K562 (cell line): ENCODE results near the gene LCLAT1. TPM values are rescaled to one million over a fixed set of nuclear protein-coding genes. Genes with fewer than 3 reads are reported as not detected.

ENCODE experiments used
- ATAC-seq: fragments of 200-7000 bp; cut with Tn5 transposase; 3 replicates; pipeline ENCODE4 v1.9.1; 2020; ENCODE audit warnings: moderate library complexity
- BruUV-seq: library from RNA; stranded (reverse); fragments of 400-500 nt; replicated peaks from 2 replicates; lab custom pipeline; 2021; lab: Mats Ljungman, UMichigan
- CTCF ChIA-PET: fragments of 300-600 bp; formaldehyde crosslinking; extraction: SDS; loops from one replicate; lab custom pipeline; 2021; ENCODE audit warnings: low intra/inter-chr PET ratio; lab: Yijun Ruan, JAX
- POLR2A ChIA-PET: fragments of 300-600, 350-650 bp; sonication (Branson Sonifier 250); formaldehyde crosslinking; extraction: SDS; loops from one replicate; lab custom pipeline; 2021; ENCODE audit warnings: antibody characterized with exemption, inconsistent platforms; lab: Yijun Ruan, JAX
- DNase-seq, 4 experiments: peaks; one replicate each; pipeline versions ENCODE4 v3.0.0 to v3.0.0-alpha.2; 2011 to 2018; ENCODE audit warnings: low spot score in 3 of 4, mixed read lengths in 3 of 4; ENCODE audit errors: extremely low read depth in 1 of 4
- FAIRE-seq: peaks from 2 replicates; lab custom pipeline; 2011; peaks lifted over from hg19 to GRCh38; lab: Jason Lieb, UNC
- H2AFZ ChIP-seq: 2 replicates; pipeline ENCODE4 v1.6.0; 2011; ENCODE audit warnings: low read depth, low read length, control low read depth, inconsistent platforms
- H3K27ac ChIP-seq: fragments of 200-600 bp; 3 replicates; pipeline ENCODE4 v1.8.0; 2011; ENCODE audit warnings: low read depth, mild to moderate bottlenecking, control low read depth, inconsistent platforms, low read length, moderate library complexity, mixed read lengths; ENCODE audit errors: extremely low read depth
- H3K27me3 ChIP-seq, 2 experiments: fragments of 300-600 bp in 1 of 2; 2 replicates in 1 of 2; 3 replicates in 1 of 2; pipeline versions ENCODE4 v1.6.0 to v1.8.0; 2011; ENCODE audit warnings: inconsistent platforms in 2 of 2, low read length in 2 of 2, mild to moderate bottlenecking in 1 of 2, mixed read lengths in 1 of 2, moderate library complexity in 1 of 2; ENCODE audit not compliant: control insufficient read depth in 2 of 2, insufficient read depth in 2 of 2
- H3K36me3 ChIP-seq: fragments of 300-600 bp; 3 replicates; pipeline ENCODE4 v1.8.0; 2011; ENCODE audit warnings: mild to moderate bottlenecking, low read length, inconsistent platforms; ENCODE audit not compliant: control insufficient read depth, insufficient read depth
- H3K4me1 ChIP-seq, 2 experiments: fragments of 200-600 bp in 1 of 2; replicated peaks in 1 of 2; 2 replicates in 1 of 2; 3 replicates in 1 of 2; pipeline versions ENCODE4 v1.5.1 to v1.8.0; 2011; ENCODE audit warnings: inconsistent platforms in 2 of 2, low read length in 2 of 2, mild to moderate bottlenecking in 1 of 2, mixed read lengths in 1 of 2, moderate library complexity in 1 of 2; ENCODE audit not compliant: control insufficient read depth in 2 of 2, insufficient read depth in 2 of 2
- H3K4me2 ChIP-seq: 2 replicates; pipeline ENCODE4 v1.6.1; 2011; ENCODE audit warnings: low read length, control low read depth, inconsistent platforms, mixed read lengths; ENCODE audit not compliant: insufficient read depth
- H3K4me3 ChIP-seq: fragments of 200-600 bp; sonication (generic), shearing (Covaris generic); 2 replicates; pipeline ENCODE4 v1.5.1; 2016; ENCODE audit warnings: control low read depth, inconsistent platforms
- H3K79me2 ChIP-seq: fragments of 200-600 bp; 3 replicates; pipeline ENCODE4 v1.8.0; 2011; ENCODE audit warnings: low read length, inconsistent platforms; ENCODE audit not compliant: control insufficient read depth, insufficient read depth
- H3K9ac ChIP-seq, 2 experiments: 2 replicates each; pipeline versions ENCODE4 v1.6.0 to v1.6.1; 2011; ENCODE audit warnings: low read depth in 2 of 2, low read length in 2 of 2, control low read depth in 1 of 2, inconsistent platforms in 1 of 2, mild to moderate bottlenecking in 1 of 2, mixed read lengths in 1 of 2; ENCODE audit not compliant: insufficient read depth in 1 of 2
- H3K9me1 ChIP-seq: one replicate; pipeline ENCODE4 v1.6.0; 2011; ENCODE audit warnings: inconsistent platforms, mild to moderate bottlenecking, low read length, moderate library complexity; ENCODE audit not compliant: control insufficient read depth, insufficient read depth
- H3K9me3 ChIP-seq: replicated peaks from 2 replicates; pipeline ENCODE4 v1.5.1; 2011; ENCODE audit warnings: low read depth, low read length, inconsistent platforms; ENCODE audit not compliant: control insufficient read depth, insufficient read depth
- H4K20me1 ChIP-seq: replicated peaks from 2 replicates; pipeline ENCODE4 v1.6.1; 2011; ENCODE audit warnings: low read length, inconsistent platforms, mixed read lengths; ENCODE audit not compliant: control insufficient read depth, insufficient read depth
- CXXC5 ChIP-seq: fragments of 250-450 bp; sonication (Bioruptor Pico); IDR thresholded peaks from 2 replicates; pipeline ENCODE4 v1.8.0; 2022; ENCODE audit warnings: inconsistent platforms, mild to moderate bottlenecking, moderate library complexity
- DIDO1 ChIP-seq: fragments of 450-650 bp; IDR thresholded peaks from 2 replicates; pipeline ENCODE4 v1.6.1; 2016; ENCODE audit warnings: low read depth, missing biosample characterization, missing genetic modification characterization
- EP400 ChIP-seq: fragments of 450-650 bp; IDR thresholded peaks from 2 replicates; pipeline ENCODE4 v1.6.1; 2017; ENCODE audit warnings: antibody characterized with exemption, mild to moderate bottlenecking, moderate library complexity
- SMARCA4 ChIP-seq: fragments of 450-650 bp; IDR thresholded peaks from 2 replicates; pipeline ENCODE4 v1.6.1; 2016
- ZNF23 ChIP-seq: fragments of 250-450 bp; sonication (Bioruptor Pico); IDR thresholded peaks from 2 replicates; pipeline ENCODE4 v1.4.0; 2020; ENCODE audit warnings: mild to moderate bottlenecking
- WGBS: fragments of 100-300 bp; shearing (Covaris generic); methylation state at CpG from one replicate; pipeline ENCODE4 v1.1.6; 2016; ENCODE audit warnings: low coverage, mixed read lengths; ENCODE audit not compliant: insufficient coverage; ENCODE audit errors: missing lambda C conversion rate; 5-methylcytosine and 5-hydroxymethylcytosine counted together
- in situ Hi-C: fragments of 300-500 bp; cut with MboI; formaldehyde crosslinking; loops from 4 replicates; pipeline ENCODE4 v1.15.0; 2018; ENCODE audit warnings: inconsistent platforms, mixed read lengths
- intact Hi-C: fragments of 100-400 bp; cut with micrococcal nuclease; formaldehyde crosslinking; loops from 2 replicates; pipeline ENCODE4 v1.14.2; 2022
- polyA plus RNA-seq, 8 experiments: library from polyadenylated mRNA; depleted of rRNA in 4 of 8; stranded (reverse) in 5 of 8; unstranded in 3 of 8; fragments of >200 nt; fragmentation: Nextera tagmentation in 2 of 8; fragmentation: Illumina TruSeq in 1 of 8; extraction: Ambion mirVana in 2 of 8; extraction: Trizol in 1 of 8; gene quantifications; 2 replicates each; pipeline versions ENCODE4 v1.2.1 to v1.2.3, GENCODE V29; 2011 to 2014; ENCODE audit warnings: inconsistent platforms in 1 of 8, missing spikeins in 1 of 8
- total RNA-seq, 7 experiments: library from RNA; depleted of rRNA in 6 of 7; stranded (reverse); fragments of >200 nt in 6 of 7; fragmentation: Illumina TruSeq in 2 of 7; extraction: Trizol in 2 of 7; gene quantifications; 2 replicates each; pipeline versions ENCODE4 v1.2.1 to v1.2.3, GENCODE V29; 2011 to 2021; ENCODE audit warnings: low replicate concordance in 1 of 7
- TF ChIP-seq, protein P1 (sequence below): fragments of 450-650 bp; formaldehyde crosslinking; IDR thresholded peaks from 2 replicates; pipeline ENCODE4 v1.4.0; 2020; ENCODE audit warnings: mild to moderate bottlenecking, moderate library complexity
- TF ChIP-seq, protein P2 (sequence below): fragments of 450-650 bp; IDR thresholded peaks from 2 replicates; pipeline ENCODE4 v1.7.0; 2016; ENCODE audit warnings: borderline replicate concordance

LCLAT1 gene
- total and polyA plus RNA-seq, 9 of the 15 experiments (the other 6 are each of a cell fraction or from before 2014, with no cell fraction given): 8.9 to 63.3 (median 25.4) TPM

GRCh38 chr2:30414961-30415360 lies 32.1 kb upstream of the LCLAT1 start:
- Histone ChIP-seq H3K9me1 (no peaks in the 10 kb centered on the region), H3K79me2 (no peaks in the 10 kb centered on the region), H4K20me1 (no peaks in the 10 kb centered on the region), H3K27ac (no peak overlapping the region)
- DNase-seq: no peak
- POLR2A ChIA-PET: no interaction called here
- no TSS peak for BruUV-seq
- no peak for TF ChIP-seq DIDO1 (tag)
- TF ChIP-seq, protein P1, sequence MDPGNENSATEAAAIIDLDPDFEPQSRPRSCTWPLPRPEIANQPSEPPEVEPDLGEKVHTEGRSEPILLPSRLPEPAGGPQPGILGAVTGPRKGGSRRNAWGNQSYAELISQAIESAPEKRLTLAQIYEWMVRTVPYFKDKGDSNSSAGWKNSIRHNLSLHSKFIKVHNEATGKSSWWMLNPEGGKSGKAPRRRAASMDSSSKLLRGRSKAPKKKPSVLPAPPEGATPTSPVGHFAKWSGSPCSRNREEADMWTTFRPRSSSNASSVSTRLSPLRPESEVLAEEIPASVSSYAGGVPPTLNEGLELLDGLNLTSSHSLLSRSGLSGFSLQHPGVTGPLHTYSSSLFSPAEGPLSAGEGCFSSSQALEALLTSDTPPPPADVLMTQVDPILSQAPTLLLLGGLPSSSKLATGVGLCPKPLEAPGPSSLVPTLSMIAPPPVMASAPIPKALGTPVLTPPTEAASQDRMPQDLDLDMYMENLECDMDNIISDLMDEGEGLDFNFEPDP (CRISPR knock-in tag): no peak
- TF ChIP-seq EP400: no peak
- TF ChIP-seq, protein P2, sequence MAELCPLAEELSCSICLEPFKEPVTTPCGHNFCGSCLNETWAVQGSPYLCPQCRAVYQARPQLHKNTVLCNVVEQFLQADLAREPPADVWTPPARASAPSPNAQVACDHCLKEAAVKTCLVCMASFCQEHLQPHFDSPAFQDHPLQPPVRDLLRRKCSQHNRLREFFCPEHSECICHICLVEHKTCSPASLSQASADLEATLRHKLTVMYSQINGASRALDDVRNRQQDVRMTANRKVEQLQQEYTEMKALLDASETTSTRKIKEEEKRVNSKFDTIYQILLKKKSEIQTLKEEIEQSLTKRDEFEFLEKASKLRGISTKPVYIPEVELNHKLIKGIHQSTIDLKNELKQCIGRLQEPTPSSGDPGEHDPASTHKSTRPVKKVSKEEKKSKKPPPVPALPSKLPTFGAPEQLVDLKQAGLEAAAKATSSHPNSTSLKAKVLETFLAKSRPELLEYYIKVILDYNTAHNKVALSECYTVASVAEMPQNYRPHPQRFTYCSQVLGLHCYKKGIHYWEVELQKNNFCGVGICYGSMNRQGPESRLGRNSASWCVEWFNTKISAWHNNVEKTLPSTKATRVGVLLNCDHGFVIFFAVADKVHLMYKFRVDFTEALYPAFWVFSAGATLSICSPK: no peak
- no peak for TF ChIP-seq SMARCA4
- no peak for TF ChIP-seq ZNF23 (CRISPR knock-in tag)
- TF ChIP-seq CXXC5: no peak
- TF ChIP-seq, all 486 proteins: peak for 0
- Histone ChIP-seq H3K9me3 (no peaks in the 10 kb centered on the region), H2AFZ (no peak overlapping the region), H3K27me3 (peaks cover 4 to 6% of the 10 kb centered on the region in 2 experiments; a peak in 3 of 5 replicates), H3K9ac (no peak overlapping the region), H3K4me1 (no peaks in the 10 kb centered on the region), H3K4me3 (no peak overlapping the region), H3K36me3 (no peaks in the 10 kb centered on the region), H3K4me2 (no peak overlapping the region)
- intact Hi-C loops (no loop called here), in situ Hi-C loops (no loop called here)
- FAIRE-seq (no peak), ATAC-seq (no peak)
- CTCF ChIA-PET: no interaction called here
- WGBS: 27% methylated on average over 2 of the region's 2 CpGs
